Activated CD4-positive, alpha-beta T cell treated with anti-CD3 and anti-CD28 coated beads for 1 hour (primary cell): ENCODE measurements around the gene SERPINA5.
"Not testable (repeated sequence)": the region's sequence is repeated elsewhere in the genome, so short reads cannot be mapped to it uniquely, and the experiment has no call there.

Source experiments
- DNase-seq: peaks from one replicate; pipeline ENCODE4 v3.0.0-alpha.2; 2020

Gene SERPINA5

DNA sequence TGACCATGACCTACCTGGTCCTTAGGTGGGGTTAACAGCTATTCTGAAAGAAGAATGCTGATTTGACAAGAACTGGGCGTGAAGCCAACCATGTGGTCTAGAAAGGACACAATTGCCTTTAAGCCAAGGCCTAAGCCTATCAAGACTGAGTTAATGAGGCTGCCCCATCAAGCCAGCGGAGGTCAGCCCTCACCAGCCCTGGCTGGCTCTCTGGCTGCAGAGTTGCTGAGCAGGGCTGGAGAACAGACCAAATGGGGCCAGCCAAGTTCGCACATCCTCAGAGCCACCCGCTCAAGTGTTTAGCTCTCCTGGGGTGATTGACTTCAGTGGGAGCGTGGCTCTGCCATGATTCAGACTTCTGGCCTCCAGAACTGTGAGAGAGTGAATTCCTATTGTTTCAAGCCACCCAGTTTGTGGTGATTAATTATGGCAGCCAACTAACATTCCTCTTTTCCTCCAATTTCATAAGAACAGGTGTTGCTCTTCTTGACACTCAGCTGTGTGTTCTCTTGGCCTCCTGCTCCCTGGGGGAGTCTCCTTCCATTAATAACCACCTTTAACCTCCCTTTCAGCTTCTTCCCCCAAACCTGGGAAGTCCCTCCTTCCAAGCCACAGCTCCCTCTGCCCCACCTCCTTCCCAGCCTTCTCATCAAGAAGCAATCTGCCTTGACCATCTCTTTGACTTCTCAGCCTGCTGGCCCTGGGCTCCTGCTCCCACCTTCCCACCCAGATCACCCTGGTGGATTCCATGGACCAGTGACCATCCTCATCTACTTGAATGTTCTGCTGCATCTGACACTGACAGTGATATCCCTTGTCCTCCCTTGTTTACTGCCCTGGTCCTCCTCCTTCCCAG, 5.3 kb upstream of the SERPINA5 start:
- DNase-seq = no peak

DNA sequence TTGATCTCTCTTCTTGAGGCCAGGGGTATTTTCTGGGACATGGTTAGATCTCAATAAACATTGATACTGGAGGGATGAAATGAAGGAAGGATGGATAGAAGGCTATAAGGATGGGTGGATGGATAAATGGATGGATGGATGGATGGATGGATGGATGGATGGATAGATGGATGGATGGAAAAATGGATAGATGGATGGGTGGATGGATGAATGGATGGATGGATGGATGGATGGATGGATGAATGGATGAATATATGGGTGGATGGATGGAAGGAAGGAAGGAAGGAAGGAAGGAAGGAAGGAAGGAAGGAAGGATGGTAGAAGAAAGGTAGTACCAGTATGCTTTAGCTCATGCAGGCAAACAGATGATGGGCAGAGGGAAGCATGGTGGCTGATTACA, 3.8 kb upstream of the SERPINA5 start:
- not testable (repeated sequence) for DNase-seq

DNA sequence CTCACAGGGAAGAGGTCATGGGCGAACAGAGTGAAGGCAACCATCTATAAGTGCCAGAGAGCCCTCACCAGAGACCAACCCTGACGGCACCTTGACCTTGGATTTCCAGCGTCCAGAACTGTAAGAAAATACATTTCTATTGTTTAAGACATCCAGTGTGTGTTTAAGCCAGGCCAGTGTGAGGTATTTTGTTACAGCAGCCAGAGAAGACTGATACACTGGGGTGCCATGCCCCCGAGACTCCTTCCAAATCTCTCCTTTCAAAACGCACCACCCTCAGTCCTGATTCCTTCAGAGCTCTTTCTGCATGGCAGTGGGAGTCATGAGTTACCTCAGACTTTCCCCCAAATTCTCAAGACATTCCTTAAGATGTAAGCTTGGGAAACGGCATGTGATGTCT, 2.5 kb upstream of the SERPINA5 start:
- no peak for DNase-seq

- DNase-seq = no peak
Observed at GRCh38 chr14:94582199-94582750, 1.0 kb downstream of the SERPINA5 start.

GRCh38 chr14:94582851-94583250, 1.6 kb downstream of the SERPINA5 start:
- no peak for DNase-seq

GRCh38 chr14:94583557-94583956, 2.3 kb downstream of the SERPINA5 start:
- DNase-seq = no peak

DNA sequence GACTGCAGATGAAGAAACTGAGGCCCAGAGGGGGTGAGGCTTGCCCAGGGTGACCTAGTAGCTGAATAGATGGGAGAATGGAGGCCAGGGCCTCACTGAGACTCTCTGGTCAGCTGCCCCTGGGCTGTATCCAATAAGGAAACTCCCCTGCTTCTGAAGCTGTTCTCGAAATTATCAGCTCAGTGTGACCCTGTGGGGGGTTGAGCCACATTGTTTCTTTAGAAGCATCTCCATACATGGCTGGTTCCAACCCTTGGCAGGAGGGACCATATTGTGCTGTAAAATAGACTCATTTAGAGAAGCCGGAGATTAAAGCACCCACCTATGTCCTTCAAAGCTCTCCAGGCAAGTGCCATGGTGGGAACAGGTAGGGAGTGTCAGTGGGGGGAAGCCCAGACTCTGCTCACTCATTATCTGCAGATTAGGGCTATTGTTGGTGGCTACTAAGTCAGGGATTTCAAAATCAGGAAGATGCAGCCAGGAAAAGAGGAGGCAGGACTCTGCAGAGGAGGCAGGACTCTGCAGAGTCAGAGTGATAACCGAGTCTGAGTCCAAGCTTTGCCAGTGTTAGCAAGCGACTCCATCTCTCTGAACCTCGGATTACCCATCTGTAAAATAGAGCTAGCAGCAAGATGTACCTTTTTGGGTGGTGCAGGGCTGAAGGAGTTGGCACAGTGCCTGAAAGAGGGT, 3.5 kb downstream of the SERPINA5 start:
- no peak for DNase-seq

- DNase-seq = no peak
Observed at GRCh38 chr14:94586635-94587034, 5.4 kb downstream of the SERPINA5 start.

DNA sequence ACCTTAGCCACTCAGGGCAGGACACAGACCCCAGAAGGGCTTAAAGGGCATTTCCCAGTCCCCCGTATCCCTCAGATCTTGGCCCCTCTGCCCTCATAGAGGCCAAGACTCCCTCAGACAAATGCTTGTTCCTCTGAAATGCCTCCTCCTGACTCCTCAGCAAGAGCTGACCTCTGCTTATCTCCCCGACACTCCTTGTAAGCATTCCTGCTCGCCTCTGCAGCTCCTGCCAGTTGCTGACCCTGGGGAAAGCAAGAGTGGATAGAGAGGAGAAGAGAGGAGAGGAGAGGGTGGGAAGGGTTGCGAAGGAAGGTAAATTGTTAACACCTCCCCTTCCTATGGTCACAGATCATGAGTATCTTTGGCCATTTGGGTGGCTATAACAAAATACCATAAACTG, 7.1 kb downstream of the SERPINA5 start:
- DNase-seq = no peak

GRCh38 chr14:94591073-94591472, 9.8 kb downstream of the SERPINA5 start:
- DNase-seq = no peak

DNA sequence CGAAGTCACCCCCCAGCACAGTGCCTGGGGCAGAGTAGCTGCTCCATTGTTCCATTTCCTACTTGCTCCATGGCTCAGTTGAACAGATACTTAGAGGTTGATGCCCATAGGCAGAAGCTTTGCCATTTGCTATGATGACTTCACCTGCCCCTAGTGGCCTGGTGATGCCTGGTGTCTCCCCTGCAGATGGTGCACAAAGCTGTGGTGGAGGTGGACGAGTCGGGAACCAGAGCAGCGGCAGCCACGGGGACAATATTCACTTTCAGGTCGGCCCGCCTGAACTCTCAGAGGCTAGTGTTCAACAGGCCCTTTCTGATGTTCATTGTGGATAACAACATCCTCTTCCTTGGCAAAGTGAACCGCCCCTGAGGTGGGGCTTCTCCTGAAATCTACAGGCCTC, 10.6 kb downstream of the SERPINA5 start:
- DNase-seq = no peak

DNA sequence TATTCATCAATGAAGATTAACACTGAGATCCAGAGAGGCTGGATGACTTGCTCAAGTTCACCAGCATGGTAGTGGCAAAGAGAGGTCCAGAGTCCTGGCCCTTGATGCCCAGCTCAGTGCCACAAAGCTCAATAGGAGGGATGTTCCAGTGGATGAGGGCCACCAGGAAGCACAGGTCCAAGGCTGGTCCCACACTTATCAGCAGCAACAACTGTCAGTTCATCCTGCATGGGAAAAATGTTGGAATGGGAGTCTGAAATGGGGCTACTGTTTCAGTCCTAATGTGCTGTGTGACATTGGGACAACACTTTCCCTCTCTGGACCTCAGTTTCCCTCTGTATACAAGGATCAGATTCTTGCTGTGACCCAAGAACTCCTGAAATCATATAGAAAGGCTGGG, 11.2 kb downstream of the SERPINA5 start:
- DNase-seq = no peak

GRCh38 chr14:94593376-94593748, 12.1 kb downstream of the SERPINA5 start:
- DNase-seq = no peak

GRCh38 chr14:94593749-94594431, 12.7 kb downstream of the SERPINA5 start:
- DNase-seq = no peak

DNA sequence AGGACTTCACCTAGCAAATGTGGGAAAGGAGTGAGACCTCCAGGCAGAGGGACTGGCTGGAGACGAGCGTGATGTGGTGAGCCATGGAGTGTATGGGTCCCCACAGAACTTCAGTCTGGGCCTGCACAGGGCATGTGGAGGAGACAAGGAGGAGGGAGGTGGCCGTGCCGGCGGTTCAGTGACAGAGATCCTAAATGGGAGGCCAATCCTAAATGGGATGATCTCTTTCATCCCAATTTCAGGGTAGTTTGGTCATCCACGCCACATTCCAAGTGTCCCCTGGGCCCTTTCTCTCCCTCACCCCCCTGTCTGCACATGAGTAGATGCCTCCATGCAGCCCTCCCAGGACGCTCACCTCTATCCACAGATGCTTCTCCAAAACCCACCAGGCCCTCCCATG, 13.2 kb downstream of the SERPINA5 start:
- no peak for DNase-seq

- no peak for DNase-seq
Observed at GRCh38 chr14:94595912-94596311, 14.7 kb downstream of the SERPINA5 start.

DNA sequence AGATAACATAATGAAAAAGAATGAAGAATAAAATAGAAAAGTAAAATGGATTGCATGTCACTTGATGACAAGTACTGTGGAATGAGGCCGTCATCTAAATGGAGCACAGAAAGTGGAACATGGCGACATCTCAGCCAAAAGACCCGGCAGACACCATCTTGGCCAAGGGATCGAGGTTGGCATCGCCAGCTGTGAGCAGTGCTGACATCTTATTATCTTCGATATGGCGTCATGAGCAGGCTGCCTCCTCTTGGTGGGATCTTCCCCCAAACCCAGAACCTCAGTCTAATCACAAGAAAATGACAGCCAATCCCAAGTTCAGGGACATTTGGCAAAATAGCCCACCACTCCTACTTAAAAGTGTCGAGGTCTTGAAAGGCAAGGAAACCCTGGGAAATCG, 15.1 kb downstream of the SERPINA5 start:
- no peak for DNase-seq

- no peak for DNase-seq
Observed at GRCh38 chr14:94597788-94598187, 16.6 kb downstream of the SERPINA5 start.

- no peak for DNase-seq
Observed at GRCh38 chr14:94598506-94598815, 17.2 kb downstream of the SERPINA5 start.

DNA sequence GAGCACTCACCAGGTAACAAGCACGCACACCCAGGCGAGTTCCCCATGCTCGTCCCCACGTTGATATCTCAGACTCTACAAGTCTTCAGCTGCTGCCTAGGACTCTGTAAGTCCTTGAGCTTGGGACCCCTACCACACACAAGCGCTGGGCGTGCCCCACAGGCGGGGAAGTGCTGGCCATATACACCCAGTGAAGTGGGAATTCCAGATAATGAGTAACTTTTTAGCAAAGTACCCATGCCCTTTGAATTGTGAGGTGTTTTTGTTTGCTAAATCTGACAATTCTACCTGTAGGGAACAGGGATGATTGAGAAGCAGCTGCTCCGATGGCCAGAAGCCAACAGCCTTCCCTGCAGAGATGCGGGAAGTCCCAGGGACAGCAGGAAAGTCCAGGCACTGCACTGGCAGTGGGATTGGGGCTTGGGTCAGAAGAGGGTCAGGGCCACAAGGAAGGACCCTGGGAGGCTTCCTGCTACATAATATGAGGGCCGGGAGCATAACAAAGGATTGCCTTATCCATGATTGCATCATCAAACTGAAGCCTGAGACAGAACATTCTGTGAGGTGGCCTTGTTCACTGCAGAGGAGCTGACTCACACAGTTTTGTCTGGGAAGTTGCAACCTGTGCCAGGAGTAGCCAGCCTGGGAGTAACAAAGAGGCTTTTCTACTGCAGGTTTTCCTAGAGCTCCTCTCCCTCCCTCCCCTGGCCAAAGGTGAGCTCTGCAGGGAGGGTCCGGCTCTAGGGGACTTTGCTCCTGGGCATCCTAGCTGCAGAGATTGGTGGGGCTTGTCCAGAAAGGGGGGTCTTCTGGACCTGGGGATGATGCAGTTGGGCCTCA, 17.8 kb downstream of the SERPINA5 start:
- DNase-seq = no peak

DNA sequence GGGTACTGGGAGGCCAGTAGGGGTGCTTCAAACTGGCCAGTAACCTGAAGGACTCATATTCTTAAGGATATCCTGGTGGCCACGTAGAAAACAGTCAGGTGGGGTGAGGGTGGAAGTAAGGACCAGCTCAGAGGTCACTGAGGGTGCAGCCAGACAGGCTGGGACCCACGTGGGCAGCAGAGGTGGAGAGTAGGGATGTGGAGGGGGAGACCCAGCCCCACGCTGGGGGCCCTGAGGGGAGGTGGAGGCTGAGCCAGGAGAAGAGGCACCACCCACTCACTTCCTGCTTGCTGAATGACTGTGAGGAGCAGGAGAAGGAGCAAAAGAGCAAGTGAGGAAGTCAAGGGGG, 18.4 kb downstream of the SERPINA5 start:
- DNase-seq = no peak

DNA sequence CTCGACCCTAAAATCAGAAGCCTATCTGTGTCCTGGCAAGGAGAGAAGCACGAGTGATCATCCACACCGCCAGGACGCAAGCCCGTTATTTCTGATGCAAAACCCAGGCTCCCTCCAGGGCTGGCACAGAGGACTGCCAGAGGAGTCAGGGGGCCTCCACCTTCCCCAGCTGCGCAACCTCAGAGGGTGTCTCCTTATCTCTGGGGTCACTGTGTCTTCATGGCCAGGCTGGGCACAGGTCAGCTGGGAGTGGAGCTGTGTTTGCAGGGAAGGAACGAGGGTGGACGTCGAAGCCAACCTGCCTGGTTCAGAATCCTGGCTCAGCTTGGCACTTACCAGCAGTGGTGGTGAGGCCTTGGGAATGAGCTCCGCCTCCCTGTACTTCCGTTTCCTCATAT, 18.9 kb downstream of the SERPINA5 start:
- DNase-seq = no peak

DNA sequence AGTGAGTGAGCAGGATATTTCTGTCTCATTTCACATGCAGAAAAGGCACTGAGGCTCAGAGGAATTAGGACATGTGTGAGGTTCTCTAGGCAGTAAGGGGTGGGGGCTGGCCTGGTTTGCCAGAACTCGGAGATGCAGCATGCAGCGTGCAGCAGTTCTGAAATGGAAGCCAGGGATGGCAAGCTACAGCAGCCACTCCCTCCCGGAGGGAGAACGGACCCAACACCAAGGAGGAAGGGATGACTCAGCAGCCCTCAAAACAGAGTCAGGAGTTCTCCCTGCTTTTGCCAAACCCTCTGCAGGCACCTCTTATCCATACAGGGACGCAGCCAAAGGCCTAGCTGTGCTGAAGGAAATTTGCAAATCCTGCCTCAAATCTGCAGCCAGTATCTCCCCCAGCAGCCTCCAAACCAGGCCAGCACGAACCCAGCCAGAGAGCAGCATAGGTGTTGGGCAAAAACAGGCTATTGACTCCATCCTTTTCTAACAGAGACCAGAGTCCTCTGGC, 20.7 kb downstream of the SERPINA5 start:
- no peak for DNase-seq
